Nucleus accumbens (tissue), 56 donors: ENCODE measurements around the gene PIK3R3.

Experiments
- DNase-seq, 56 donors: peaks; one replicate each; lab custom pipeline; 2025; lab: John Stamatoyannopoulos, UW

Gene PIK3R3

GRCh38 chr1:46034601-46035516 is 97.6 kb downstream of the PIK3R3 start:
- DNase-seq = no peak

- no peak for DNase-seq
Measured at GRCh38 chr1:46030876-46031660, 101.4 kb downstream of the PIK3R3 start.

- DNase-seq = no peak
Measured at GRCh38 chr1:46030074-46030870, 102.2 kb downstream of the PIK3R3 start.

GRCh38 chr1:46027788-46028573 is 104.4 kb downstream of the PIK3R3 start:
- no peak for DNase-seq

- no peak for DNase-seq
Measured at GRCh38 chr1:46026531-46026930, 105.9 kb downstream of the PIK3R3 start.

GRCh38 chr1:46021046-46021996 is 111.1 kb downstream of the PIK3R3 start:
- no peak for DNase-seq

- no peak for DNase-seq
Measured at GRCh38 chr1:46020010-46020409, 112.4 kb downstream of the PIK3R3 start.

- no peak for DNase-seq
Measured at GRCh38 chr1:46019348-46019747, 113.1 kb downstream of the PIK3R3 start.

GRCh38 chr1:46017876-46018503 is 114.4 kb downstream of the PIK3R3 start:
- DNase-seq = no peak

- no peak for DNase-seq
Measured at GRCh38 chr1:46013581-46013980, 118.8 kb downstream of the PIK3R3 start.

- no peak for DNase-seq
Measured at GRCh38 chr1:46012236-46012635, 120.2 kb downstream of the PIK3R3 start.

GRCh38 chr1:46011121-46011695 is 121.2 kb downstream of the PIK3R3 start:
- DNase-seq = no peak

GRCh38 chr1:46010611-46011010 is 121.8 kb downstream of the PIK3R3 start:
- DNase-seq = no peak

GRCh38 chr1:46008585-46008984 is 123.8 kb downstream of the PIK3R3 start:
- no peak for DNase-seq

- DNase-seq = no peak
Measured at GRCh38 chr1:46005594-46005993, 126.8 kb downstream of the PIK3R3 start.

GRCh38 chr1:46004492-46004891 is 127.9 kb downstream of the PIK3R3 start:
- no peak for DNase-seq

- no peak for DNase-seq
Measured at GRCh38 chr1:46003315-46003714, 129.1 kb downstream of the PIK3R3 start.

GRCh38 chr1:46002551-46003150 is 129.8 kb downstream of the PIK3R3 start:
- DNase-seq = no peak
